Measurements from ENCODE around the gene PCSK5.

Gene PCSK5

GRCh38 chr9:75914883-75915452 is 24.5 kb downstream of the PCSK5 start:
- DNase-seq (ENCODE audit: low read depth): no peak
- H3K4me3 ChIP-seq (ENCODE audit: low read depth, low read length): no peak overlapping the region
- TF ChIP-seq CTCF (conservative IDR thresholded peaks at IDR 0.05; ENCODE audit: low read depth, low read length): no peak

GRCh38 chr9:75918154-75918553 is 27.7 kb downstream of the PCSK5 start:
- DNase-seq (ENCODE audit: low read depth): no peak
- TF ChIP-seq CTCF (conservative IDR thresholded peaks at IDR 0.05; ENCODE audit: low read depth, low read length): no peak

GRCh38 chr9:75918909-75919308 is 28.4 kb downstream of the PCSK5 start:
- TF ChIP-seq CTCF (conservative IDR thresholded peaks at IDR 0.05; ENCODE audit: low read depth, low read length): no peak
- no peak overlapping the region for H3K4me3 ChIP-seq (ENCODE audit: low read depth, low read length)
- DNase-seq (ENCODE audit: low read depth): peak; percentile 24

More at GRCh38 chr9:75918154-75918553, 27.7 kb downstream of the PCSK5 start:
- no peak overlapping the region for H3K4me3 ChIP-seq (ENCODE audit: low read depth, low read length)

GRCh38 chr9:75921391-75922127 is 31.1 kb downstream of the PCSK5 start:
- TF ChIP-seq CTCF (conservative IDR thresholded peaks at IDR 0.05; ENCODE audit: low read depth, low read length): no peak
- H3K4me3 ChIP-seq (ENCODE audit: low read depth, low read length): no peak overlapping the region
- DNase-seq (ENCODE audit: low read depth): no peak

- DNase-seq (ENCODE audit: low read depth): no peak
- no peak for TF ChIP-seq CTCF (conservative IDR thresholded peaks at IDR 0.05; ENCODE audit: low read depth, low read length)
- no peak overlapping the region for H3K4me3 ChIP-seq (ENCODE audit: low read depth, low read length)
Observed at GRCh38 chr9:75926385-75926784, 35.9 kb downstream of the PCSK5 start.

GRCh38 chr9:75927356-75927755 is 36.9 kb downstream of the PCSK5 start:
- no peak for TF ChIP-seq CTCF (conservative IDR thresholded peaks at IDR 0.05; ENCODE audit: low read depth, low read length)

GRCh38 chr9:75930190-75930589 is 39.7 kb downstream of the PCSK5 start:
- DNase-seq (ENCODE audit: low read depth): no peak
- H3K4me3 ChIP-seq (ENCODE audit: low read depth, low read length): no peak overlapping the region
- TF ChIP-seq CTCF (conservative IDR thresholded peaks at IDR 0.05; ENCODE audit: low read depth, low read length): no peak

More at GRCh38 chr9:75927356-75927755, 36.9 kb downstream of the PCSK5 start:
- no peak for DNase-seq (ENCODE audit: low read depth)
- H3K4me3 ChIP-seq (ENCODE audit: low read depth, low read length): no peak overlapping the region

All from choroid plexus epithelial cell (primary cell).